COLO829 (cell line): ENCODE results near the gene SH3BGRL.
A peak's percentile ranks its signal among the peaks of the same experiment; 100 is the strongest.

Source experiments
- DNase-seq: peaks from one replicate; pipeline ENCODE4 v3.0.0; 2012; ENCODE audit warnings: low spot score

Gene SH3BGRL

DNA sequence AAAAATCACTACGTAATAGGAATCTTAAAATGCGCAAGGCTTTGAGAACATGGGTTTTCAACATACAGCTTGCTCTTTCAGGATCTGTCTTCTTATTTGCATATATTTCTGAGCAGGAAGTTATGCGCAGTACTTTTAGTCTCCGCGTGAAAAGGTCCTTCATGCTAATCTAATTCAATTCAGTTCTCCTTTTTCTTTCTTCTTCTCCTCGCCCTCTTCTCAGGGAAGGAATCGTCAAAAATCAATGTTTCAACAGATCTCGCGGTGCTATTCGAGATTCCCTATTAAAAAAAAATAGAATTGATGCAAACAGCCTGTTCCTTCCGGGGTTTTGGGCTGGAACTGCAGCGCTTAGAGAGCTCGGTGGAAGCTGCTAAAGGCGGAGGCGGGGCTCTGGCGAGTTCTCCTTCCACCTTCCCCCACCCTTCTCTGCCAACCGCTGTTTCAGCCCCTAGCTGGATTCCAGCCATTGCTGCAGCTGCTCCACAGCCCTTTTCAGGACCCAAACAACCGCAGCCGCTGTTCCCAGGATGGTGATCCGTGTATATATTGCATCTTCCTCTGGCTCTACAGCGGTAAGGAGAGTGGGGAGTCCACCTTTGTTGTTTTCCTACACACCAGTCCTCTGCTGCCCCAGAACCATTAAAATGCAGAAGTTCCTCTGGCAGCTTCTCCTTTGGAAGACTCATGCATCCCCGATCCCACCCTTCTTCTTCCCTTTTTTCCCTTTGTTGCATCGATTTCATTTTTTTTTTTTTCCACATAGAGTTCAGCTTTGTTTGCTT lies at the start of gene SH3BGRL, which contains the start of gene HMGN5:
Gene SH3BGRL (plus strand): TSS at position 432 of the 785 bp plus-strand sequence. CDS start 99 bp downstream, at position 531.
Gene HMGN5 (minus strand): TSS at position 243 of the 785 bp plus-strand sequence. CDS start 80,364 bp downstream, outside the sequence.
- peak; percentile 67 for DNase-seq

DNA sequence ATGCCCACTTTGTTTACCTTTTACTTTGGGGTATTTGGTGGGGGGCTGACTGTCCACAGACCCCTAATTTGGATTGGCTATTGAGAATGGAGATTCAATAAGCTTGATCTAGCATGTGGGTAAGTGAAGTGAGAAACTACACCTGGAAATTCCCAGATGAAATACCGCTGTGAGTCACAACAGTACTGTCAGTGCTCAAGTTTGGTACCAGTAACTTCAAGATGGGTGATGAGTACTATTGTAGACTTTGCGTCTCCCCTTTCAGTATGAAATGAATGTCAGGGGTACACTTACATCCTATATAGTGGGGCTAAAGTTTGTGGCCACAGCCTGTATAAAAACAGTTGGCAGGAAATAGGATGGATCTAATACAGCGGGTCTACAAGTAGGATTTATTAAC lies 33.5 kb upstream of the SH3BGRL start:
- no peak for DNase-seq

DNA sequence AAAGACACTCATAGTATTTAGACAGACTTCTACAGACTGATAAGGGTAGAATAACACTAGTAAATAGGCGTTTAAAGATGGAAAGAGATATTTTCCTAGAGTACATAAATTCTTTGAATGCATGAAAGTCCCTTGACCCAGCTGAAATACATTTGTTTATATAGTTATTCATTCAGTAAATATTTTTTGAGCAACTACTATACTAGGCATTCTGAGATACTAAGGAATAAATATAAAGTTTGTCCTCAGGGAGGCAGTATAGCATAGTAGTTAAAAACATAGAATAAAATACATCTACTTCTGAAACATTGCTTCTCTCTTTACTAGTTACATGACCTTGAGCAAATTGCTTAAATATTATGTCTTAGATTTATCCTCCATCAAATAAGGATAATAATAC lies 27.6 kb upstream of the SH3BGRL start:
- peak; percentile 10 for DNase-seq

DNA sequence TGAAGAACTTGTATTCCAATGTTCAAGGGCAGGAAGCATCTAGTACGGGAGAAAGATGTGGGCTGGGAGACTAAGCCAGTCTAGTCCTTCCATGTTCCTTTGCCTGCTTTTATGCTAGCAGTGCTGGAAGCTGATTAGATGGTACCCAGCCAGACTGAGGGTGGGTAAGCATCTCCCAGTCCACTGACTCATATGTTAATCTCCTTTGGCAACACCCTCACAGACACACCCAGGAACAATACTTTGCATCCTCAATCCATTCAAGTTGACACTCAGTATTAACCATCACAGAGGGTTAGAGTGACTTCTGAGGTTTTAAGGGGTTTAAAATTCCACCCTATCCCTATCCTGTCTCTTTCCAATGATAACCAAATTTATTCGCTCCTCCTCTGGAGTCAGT lies 6.6 kb upstream of the SH3BGRL start:
- no peak for DNase-seq

DNA sequence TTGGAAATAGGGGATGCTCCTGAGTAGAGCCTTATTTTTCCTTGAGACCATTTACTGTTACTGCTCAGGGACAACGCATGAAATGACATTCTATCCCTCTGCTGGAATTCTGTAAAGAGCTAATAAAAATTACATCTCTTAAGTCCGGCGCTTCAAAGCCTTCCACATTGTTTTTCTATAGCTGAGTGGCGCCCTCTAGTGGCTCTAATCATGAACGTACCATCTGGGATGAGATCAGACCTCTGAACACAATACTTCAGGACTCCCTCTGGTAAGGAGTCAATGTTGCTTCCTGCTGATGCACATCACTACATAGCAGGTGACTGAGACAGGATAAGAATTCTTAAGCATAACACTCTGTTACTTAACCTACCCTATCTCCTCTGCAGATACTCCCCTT lies 6.2 kb upstream of the SH3BGRL start:
- peak; percentile 17 for DNase-seq

DNA sequence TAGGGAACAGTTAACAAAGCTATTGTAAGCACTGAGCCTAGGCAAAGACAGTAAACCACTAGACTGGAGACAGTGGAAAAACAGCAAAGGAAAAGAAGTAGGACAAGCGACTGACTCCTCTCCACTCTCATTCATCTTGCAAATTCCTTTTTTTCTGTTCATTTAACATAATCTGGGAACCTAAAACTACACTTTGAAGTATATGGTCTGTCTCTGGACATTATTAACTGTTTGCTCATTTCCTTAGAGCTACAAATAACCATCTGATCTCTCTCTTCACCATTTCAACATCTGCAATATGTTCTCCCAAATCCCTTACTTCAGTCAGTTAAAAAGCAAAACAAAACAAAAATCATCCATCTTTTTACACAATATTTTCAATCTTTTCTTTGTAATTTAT lies 831 bp upstream of the SH3BGRL start:
- no peak for DNase-seq

DNA sequence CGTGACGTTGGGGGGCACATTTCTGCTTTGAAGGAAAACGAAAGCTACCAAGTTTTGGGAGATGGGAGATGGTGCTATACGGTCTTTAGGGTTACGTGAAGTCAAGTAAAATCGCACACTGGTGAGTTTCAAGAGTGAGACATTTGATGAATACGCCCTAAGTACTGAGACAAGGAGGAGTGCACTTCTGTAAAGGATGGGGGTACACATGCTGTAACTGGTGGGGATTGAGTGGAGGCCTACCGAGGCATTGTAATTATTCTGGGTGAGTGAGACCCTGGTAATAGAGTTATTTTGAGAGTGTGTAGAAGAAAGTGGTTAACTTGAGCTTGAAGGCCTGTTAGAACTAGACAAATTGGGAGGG lies 536 bp downstream of the SH3BGRL start:
- DNase-seq = no peak

DNA sequence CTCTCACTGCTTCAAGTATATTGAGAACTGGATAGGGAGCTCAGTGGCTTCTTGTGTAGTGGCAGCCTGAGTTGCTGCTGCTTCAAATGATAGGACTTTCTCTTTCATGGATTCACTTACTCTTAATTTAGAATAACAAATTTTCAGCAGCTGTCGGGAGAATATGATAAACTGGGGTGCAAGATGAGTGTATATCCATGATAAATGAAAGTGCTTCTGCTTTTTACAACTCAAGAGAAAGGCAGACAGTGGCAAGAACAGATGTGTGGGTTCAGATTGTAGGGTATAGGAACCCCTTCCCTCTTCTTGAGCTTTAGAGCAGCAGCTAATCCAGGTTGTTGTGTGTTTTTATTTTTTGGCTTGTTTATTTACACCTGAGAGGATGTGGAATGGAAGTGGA lies 1.0 kb downstream of the SH3BGRL start:
- no peak for DNase-seq

DNA sequence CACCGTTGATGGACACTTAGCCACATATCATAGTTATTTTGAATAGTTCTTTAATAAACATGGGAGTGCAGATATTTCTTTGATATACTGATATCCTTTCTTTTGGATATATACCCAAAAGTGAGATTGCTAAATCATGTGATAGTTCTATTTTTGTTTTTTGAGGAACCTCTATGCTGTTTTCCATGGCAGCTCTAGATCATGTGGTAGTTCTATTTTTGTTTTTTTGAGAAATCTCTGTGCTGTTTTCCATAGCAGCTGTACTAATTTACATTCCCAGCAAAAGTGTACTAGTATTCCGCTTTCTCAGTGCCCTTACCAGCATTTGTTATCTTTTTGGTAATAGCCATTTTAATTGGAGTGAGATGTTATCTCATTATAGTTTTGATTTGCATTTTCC lies 3.6 kb downstream of the SH3BGRL start:
- no peak for DNase-seq

DNA sequence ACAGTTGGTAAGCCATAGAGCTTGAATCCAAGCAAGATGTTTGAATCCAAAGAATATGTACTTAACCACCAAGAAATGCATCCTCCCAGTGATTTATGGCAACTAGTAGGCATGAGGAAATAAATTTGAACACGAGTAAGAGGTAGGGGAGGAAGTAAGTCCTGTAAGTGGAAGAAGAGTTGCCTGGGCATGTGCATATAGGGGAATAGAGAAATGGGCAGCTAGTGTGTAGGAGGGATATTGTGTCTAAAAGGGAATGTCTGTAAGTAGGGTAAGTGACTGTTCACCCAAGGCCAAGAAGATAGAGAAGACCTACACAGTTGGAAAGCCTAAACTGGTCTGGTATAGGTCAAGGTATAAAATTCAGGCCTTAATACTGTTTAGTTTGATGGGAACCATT lies 4.6 kb downstream of the SH3BGRL start:
- no peak for DNase-seq

DNA sequence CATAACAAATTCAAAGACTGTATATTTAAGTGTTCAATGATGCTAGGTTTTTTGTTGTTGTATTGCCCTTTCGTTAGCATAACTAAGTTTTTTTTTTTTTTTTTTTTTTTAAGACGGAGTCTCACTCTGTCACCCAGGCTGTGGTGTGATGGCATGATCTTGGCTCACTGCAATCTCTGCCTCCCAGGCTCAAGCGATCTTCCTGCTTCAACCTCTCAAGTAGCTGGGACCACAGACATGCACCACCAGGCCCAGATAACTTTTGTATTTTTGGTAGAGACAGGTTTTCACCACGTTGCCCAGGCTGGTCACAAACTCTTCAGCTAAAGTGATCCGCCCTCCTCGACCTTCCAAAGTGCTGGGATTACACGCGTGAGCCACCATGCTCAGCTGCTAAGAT lies 7.0 kb downstream of the SH3BGRL start:
- no peak for DNase-seq

DNA sequence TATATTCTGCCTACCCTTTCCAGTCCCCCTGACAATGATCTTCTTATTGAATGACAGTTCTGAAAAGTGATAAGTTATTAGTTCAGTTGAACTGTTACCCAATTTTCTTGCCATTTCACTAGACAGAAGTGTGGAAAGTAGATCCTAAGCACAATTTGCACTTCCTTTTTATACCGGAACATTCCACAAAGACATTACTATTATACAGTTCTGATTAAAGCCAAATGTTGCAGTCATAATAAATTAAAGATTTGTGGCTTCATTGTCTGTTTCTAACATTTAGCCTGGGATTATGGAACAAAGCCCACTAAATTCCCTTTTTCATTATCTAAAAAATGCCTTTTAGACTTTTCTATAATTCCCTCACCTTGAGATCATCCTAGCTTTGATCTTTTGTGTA lies 13.8 kb downstream of the SH3BGRL start:
- no peak for DNase-seq

DNA sequence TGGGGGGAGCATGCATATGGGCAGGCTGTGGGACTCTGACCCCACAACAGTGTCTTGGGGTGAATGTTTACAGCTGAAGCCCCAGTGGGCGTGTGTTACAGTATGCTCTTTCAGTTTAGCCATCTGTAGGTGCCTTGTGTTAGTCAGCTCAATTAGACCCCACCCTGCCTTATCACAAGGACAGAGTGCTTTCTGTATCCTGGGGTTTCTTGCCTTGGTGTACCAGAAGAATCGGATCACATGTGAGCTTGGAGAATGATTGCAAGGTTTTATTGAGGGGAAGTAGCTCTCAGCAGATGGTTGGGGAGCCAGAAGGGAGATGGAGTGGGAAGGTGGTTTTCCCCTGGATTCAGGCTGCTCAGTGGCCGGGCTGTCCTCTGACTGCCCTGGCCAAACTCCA lies 27.3 kb downstream of the SH3BGRL start:
- DNase-seq = no peak

DNA sequence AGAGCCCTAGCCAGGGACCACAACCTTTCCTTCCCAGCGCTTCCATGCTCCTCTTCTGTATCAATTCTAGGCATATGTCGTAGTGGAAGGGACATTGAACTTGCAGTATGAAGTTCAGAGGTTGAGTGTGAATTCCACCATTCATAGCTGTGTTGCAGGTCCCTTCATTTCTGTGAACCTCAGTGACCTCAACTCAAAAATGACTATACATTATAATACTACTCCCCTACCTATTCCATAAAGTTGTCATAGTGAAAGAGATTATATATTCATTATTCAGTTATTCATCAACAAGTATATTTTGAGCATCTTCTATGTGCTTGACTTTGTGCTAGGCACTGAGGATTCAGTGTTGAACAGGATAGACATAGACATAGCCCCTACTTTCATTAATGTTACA lies 28.0 kb downstream of the SH3BGRL start:
- no peak for DNase-seq

DNA sequence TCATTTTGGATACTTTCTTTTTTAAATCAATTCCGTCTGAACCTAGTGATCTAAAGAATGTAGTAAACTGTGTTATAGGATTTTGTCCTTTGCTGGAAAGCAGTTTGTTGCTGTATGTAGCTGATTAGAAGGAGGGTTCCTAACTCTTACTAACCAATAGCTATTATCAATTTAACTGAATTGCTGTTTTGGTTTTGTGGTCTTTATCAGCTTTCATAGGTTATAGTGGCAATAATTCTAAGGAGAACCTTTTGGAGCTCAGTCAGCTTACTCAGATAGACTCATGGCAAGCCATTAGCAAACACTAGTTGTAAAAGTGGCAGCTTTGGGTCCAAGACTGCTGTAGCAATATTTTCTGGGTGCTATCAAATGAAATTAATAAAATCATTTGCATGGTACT lies 29.6 kb downstream of the SH3BGRL start:
- DNase-seq = no peak

DNA sequence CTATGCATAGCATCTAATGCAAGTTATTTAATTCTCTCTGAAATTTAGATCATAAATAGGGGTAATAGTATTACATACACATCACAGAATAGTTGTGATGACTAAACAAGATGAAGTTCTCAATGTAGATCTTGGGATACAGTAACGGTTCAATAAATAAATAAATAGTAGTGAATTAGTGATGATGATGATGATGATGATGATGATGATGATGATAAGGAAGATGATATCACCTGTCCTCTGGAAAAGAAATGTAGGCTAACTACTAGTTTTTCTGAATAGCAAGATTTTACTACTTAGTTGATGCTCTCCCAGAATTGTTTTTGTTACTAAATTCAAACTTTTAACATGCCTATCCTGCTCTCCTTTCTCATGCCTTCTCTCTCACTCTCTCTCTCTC lies 30.3 kb downstream of the SH3BGRL start:
- DNase-seq = no peak

DNA sequence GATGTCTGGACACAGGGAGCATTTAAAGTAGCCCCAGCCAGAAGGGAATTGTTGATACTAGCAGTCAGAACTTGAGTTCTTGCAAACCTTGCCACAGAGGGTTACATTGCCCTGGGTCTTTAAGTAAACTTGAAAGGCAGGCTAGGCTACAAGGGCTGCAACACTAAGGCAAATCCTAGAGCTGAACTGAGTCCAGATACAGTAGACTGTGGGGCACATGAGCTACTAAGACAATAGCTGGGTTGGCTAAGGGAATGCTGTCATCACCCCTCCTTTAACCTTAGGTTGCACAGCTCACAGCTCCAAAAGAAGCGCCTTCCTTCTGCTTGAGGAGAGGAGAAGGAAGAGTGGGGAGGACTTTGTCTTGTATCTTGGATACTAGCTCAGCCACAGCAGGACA lies 35.6 kb downstream of the SH3BGRL start:
- no peak for DNase-seq

DNA sequence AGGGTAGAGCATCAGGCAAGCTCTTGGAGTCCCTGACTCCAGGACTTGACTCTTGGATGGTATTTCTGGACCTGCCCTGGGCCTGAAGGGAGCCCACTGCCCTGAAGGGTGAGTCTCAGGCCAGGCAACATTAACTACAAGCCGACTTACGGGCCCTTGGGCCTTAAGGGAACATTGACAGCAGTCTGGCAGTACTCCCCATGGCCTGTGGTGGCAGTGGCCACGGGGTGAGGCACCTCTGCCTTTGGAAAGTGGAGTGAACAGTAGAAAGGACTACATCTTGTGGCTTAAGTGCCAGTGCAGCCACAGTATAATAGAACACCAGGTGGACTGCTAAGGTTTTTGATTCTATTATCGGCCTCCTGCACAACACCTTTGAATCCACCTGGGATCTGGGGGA lies 36.3 kb downstream of the SH3BGRL start:
- no peak for DNase-seq

DNA sequence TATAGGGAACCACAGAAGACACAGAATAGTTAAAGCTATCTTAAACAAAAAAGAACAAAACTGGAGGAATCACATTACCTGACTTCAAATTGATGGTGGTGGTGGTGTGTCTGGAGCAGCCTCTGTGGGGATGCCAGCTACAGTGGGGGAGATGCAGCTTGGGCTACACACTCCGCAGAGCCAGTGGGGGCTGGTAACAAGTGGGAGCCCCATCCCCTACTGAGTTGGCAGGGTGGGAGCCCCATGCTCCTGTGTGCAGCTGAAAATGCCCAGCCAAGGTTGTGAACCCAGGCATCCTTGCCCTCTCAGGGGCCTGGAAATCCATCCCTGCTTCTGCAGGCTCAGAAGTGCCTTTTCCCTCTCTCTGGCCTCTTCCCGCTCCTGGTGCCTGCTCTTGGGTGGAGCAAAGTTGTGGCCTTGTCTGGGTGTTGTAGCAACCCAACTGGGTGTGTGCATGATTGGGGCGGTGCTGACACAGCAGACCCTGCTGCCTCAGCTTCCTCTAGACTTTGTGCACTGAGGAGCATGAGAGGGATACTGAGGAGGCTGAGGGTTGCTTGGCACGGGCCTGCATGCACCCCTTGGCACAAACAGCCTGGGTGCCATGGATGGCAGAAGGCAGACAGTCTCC lies 38.9 kb downstream of the SH3BGRL start:
- no peak for DNase-seq

DNA sequence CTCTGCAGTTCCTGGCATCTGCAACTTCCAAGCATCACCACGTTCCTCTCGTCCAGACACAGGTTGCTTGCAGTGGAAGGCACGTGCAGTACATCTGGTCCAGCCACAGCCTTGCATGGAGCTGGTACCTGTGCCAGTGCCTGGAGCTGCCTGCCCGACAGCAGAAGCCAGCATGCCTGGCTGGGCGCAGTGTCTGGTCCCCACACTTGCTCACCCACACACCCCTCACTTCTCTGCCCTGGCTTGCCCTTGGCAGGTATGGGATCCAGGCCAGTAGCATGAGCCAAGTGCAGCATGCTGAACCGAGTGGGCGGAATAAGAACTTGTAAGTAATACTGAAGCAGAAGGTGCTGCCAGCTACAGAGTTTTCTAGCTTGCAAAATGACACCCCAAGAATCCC lies 39.9 kb downstream of the SH3BGRL start:
- no peak for DNase-seq

DNA sequence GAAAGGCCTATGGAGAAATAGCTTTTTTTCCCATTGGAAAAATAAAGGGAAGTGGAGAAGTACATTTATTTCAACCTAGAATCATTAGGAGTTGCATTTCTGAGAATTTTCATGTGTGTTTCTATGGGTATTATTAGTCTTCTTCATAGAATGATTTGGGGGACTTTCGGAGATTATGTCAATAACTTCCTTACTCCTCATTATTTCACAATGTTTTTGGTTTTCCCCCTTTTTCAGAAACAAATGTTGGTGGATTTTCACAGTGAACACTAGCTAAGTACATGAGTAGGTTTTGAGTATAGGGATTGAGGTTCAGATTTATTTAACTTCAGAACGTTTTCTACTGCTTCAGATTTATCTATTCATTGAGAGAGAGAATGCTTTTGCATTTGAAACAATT lies 54.0 kb downstream of the SH3BGRL start:
- DNase-seq = no peak

DNA sequence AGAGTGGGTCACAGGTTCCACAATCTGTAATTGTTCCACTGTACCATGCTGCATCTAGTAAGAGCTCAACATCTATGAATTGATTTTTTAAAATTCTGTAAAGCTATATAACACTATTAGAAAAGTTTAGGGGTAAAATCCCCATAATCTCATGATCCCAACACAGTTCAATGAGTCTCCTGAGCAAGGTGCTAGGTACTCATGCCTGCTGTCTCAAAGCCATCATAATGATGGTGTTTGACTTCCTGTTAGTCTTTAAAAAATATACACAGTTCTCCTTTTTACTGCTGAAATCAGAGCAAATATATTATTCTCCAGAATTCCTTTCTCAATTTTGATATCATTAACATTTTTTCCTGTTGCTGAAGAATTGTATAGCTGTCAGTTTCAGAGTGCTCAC lies 55.9 kb downstream of the SH3BGRL start:
- no peak for DNase-seq

DNA sequence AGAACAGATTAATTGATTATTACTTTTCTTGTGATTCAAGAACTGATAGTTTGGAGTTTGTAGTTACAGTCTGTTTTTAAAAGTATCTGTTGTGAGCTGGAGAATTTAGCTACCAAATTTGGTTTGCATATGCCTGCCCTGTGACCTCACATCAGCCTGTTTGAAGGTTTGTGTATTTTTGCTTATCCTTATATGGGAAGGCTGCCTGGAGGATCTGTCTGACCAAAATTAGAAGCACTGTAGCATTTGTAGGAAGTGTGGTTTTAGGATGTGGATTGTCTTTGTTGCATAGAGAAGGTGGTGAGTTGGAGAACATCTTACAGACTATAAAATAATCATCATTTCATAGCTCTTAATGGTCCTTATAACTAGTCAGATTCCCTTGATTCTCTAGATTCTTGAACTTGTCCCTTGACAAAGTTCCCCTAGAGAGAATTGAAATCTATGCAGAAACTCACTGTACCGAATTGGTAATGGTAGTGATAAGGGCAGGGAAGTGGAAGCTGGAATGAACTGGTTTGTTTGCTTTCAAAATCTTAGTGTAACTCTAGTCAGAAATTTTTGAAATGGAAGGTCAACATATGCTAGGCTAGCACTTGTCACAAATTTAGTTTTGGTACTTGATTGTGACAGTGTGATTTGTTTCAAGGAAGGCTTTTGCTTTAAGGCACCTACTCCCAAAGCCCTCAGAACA lies 57.3 kb downstream of the SH3BGRL start:
- DNase-seq = no peak
